GM13977 (cell line): ENCODE results near the gene CCDC8.

Experiments used
- DNase-seq: peaks from one replicate; pipeline ENCODE4 v3.0.0; 2012; ENCODE audit warnings: low spot score
- in situ Hi-C: fragments of 300-500 bp; cut with MboI; formaldehyde crosslinking; loops from one replicate; pipeline ENCODE4 v1.12.0; 2022; ENCODE audit warnings: low sequenced_read_pairs, low pct_unique_long_range_greater_than_20kb, mixed read lengths, inconsistent platforms; ENCODE audit not compliant: unreplicated experiment
- TF ChIP-seq, protein P1 (sequence below): IDR thresholded peaks from 2 replicates; pipeline ENCODE4 v1.5.1; 2012; ENCODE audit warnings: mild to moderate bottlenecking, control low read depth; ENCODE audit not compliant: insufficient read depth; ENCODE audit errors: extremely low read depth, missing control alignments

Gene CCDC8

DNA sequence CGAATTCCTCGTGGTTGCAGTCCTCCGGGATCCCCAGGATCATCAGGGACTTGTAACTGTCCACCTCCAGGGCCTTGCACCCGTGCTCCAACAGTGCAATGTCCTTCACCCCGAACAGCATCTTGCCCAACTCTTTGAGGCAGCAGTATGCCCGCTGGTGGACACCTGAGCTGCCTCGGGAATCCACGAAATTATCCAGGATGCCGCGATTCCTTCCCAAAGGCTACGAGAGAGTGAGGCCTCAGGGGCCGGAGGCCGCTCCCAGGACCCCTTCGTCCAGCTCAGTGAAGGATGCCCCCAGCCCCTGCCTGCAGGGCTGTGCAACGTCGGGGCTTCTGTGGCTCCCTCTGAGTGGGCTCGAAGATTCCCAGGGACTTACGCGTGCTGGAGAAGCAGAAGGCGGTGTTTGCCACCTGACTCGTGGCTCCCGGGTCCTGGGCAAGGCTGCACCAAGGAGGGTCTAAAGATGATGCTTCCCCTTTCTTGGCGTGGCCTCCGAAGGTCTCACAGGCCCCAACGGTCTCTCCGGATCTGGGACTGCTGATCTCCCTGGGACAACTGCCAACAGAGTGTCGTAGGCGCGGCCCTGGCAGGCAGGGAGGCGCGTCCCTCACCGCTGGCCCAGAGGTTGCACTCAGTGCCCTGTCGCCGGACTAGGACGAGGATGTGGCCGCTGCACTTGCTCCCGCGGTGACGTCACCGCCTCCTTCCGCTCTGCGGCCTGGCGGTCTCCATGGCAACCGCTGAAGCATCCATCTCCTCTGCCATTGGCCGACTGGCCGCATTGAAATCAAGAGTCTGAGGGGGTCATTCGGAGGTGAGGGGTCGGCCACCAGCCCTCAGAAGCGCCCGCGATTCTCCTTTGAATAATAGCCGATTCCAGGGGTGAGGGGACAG is 15.1 kb upstream of the CCDC8 start, which contains the start of gene PNMA8C:
PNMA8C (minus strand) TSS at position 698 of the 897 bp plus-strand sequence; CDS start at position 121, 577 bp downstream.
- TF ChIP-seq, protein P1, sequence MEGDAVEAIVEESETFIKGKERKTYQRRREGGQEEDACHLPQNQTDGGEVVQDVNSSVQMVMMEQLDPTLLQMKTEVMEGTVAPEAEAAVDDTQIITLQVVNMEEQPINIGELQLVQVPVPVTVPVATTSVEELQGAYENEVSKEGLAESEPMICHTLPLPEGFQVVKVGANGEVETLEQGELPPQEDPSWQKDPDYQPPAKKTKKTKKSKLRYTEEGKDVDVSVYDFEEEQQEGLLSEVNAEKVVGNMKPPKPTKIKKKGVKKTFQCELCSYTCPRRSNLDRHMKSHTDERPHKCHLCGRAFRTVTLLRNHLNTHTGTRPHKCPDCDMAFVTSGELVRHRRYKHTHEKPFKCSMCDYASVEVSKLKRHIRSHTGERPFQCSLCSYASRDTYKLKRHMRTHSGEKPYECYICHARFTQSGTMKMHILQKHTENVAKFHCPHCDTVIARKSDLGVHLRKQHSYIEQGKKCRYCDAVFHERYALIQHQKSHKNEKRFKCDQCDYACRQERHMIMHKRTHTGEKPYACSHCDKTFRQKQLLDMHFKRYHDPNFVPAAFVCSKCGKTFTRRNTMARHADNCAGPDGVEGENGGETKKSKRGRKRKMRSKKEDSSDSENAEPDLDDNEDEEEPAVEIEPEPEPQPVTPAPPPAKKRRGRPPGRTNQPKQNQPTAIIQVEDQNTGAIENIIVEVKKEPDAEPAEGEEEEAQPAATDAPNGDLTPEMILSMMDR, result no peak
- DNase-seq, result peak; percentile 56
- in situ Hi-C loops, result no loop called here

DNA sequence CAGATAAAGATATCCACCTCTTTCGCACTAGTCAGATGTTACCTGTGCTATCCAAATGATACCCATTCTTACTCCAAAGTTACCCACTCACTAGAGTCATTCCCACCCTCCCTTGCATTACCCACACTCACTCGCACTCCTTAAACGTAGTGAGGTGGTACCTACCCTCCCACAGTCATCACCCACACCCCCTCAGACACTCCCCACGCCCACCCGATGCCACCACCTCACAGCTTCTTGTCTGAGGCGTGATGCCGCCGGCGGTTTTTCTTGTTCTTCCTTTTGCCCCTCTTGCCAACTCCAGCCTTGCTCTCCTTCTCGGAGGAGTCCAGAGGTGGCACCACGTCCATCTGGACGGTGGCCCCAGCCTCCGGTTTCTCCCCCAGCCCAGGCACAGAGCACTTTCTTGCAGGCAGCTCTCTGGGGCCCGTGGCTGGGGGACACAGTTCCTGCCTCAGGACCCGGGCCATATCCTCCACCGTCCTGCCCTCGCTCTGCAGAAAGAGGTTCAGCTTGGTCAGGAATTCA is 14.2 kb upstream of the CCDC8 start:
- TF ChIP-seq, protein P1, result no peak

GRCh38 chr19:46426506-46427162 is 13.3 kb upstream of the CCDC8 start:
- DNase-seq, result no peak
- TF ChIP-seq, protein P1, result no peak
- in situ Hi-C loops, result no loop called here

More for the DNA sequence above, 14.2 kb upstream of the CCDC8 start:
- in situ Hi-C loops, result no loop called here
- DNase-seq, result no peak

DNA sequence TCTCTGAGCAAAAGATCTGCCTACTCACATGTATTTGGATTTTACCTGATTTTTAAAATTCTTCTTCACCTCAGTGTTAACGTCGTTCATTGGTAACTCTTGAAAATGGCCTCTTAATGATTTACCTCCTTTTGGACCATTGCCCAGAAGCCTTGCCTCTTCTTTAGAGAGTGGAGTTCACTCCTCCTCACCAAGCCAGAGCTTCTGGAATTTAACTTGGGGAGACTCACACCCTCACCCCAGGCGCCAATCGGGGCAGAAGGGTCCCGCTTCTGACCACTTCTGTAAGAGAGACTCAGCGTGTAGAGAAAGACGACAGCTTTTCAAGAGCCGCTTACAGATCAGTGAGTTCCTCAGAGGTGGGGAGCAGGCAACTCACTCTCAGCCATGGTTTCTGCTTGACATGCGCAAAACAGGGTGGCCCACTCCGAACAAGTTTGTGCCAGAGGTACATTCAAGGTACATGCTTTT is 12.7 kb upstream of the CCDC8 start:
- TF ChIP-seq, protein P1, result no peak
- in situ Hi-C loops, result no loop called here
- DNase-seq, result no peak

- TF ChIP-seq, protein P1, result no peak
- in situ Hi-C loops, result no loop called here
- no peak for DNase-seq
Measured at GRCh38 chr19:46423188-46423587, 9.8 kb upstream of the CCDC8 start.

DNA sequence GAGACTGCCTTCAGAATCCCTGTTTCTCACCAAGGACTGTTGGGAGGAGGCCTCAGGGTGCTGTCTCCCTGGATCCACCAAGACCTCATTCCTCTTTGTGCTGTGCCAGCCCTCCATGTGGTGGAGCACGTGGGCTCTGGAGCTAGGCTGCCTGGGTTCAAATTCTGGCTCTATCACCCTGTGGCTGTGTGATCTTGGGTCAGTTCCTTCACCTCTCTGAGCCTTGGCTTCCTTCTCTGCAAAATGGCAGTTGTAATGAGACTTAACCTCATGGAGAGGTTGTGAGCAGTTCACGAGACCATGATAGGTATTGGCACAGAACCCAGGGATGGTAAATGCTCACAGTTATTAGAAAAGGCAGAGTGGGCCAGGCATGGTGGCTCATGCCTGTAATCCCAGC is 9.0 kb upstream of the CCDC8 start:
- in situ Hi-C loops, result no loop called here
- no peak for DNase-seq
- TF ChIP-seq, protein P1, result no peak
